GM18505 (cell line): Measurements from ENCODE around the gene TMEM198.

Source experiments
- ATAC-seq: cut with Tn5 transposase; IDR thresholded peaks from one replicate; pipeline ENCODE4 v1.9.1; 2021; ENCODE audit not compliant: unreplicated experiment
- POLR2A ChIP-seq: IDR thresholded peaks from 4 replicates; pipeline ENCODE4 v1.6.1; 2011; ENCODE audit warnings: borderline replicate concordance; ENCODE audit not compliant: insufficient read depth, insufficient read length; ENCODE audit errors: extremely low read depth

TMEM198 gene

DNA sequence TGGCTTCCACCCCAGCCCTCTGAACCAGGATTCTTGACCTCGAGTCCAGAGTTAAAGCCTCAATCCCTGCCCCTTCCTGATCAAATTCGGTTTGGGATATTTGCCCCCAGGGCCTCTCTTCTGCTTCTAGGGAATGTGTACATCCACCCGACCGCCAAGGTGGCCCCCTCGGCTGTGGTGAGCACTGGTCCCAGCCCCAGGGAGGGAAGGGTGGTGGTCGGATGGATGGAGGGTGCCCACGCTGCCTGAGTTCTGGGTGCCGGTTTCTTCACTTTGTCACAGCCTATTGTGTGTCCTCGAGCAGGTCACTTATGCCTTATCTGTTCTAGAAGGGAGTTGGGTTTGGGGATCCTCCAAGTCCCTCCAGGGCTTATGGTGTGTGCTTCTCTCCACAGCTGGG is 38.2 kb upstream of the TMEM198 start:
- no peak for ATAC-seq
- TF ChIP-seq POLR2A, result no peak

DNA sequence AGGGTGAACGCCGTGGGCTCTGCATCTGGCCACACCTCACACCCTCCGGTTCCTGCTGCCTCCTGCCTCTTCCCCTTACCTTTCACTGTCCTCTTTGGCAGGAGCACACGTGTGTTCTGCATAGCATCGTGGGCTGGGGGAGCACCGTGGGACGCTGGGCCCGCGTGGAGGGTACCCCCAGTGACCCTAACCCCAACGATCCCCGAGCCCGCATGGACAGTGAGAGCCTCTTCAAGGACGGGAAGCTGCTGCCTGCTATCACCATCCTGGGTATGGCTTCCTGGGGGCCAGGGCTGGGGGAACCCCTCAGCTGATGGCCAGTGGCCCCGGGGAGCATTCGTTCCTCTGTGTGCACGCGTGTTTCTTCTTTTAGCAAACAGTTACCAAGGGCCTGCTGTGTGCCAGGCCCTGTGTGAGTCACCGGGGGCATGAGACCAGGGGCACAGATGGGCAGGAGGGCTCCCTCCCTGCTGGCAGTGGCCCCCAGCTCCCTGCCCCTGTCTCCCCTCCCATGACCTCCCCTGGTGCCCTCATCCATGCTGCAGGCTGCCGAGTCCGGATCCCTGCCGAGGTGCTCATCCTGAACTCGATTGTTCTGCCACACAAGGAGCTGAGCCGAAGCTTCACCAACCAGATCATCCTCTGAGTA is 37.6 kb upstream of the TMEM198 start:
- ATAC-seq, result no peak
- TF ChIP-seq POLR2A, result no peak

DNA sequence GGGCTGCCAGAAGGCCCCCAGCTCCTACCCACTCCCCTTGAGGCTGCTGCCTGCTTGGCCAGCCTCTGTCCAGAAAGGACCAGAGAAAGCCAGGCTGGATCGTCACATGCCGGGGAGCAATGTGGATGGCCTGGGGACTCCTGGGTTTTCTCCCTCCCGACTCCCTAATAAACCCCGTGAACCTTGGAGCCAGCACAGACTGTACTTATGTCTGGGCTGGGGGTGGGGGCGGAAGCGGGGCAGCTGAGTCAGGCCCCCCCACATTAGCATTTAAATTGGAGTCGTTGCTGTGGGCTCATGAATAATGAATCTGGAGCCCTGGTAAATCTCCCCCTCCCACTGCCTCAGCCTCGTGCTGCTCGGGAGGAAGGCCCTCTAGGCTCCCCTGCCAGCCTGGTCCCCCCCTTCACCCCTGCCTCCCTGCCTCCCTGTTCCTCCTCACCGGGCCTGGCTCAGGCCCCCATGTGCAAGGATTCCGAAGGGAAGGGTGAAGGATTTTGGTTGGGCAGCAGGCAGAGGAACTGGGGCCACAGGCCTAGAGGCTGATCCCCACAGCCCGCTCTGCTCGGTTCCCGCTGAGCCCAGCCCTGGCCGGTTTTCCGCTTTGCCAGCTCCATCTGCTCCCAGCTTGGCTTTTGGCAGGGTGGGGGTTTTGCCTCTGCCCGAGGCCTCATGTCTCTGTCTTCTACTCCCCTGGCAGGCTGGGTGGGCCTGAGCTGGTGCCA is 36.9 kb upstream of the TMEM198 start:
- no peak for ATAC-seq

DNA sequence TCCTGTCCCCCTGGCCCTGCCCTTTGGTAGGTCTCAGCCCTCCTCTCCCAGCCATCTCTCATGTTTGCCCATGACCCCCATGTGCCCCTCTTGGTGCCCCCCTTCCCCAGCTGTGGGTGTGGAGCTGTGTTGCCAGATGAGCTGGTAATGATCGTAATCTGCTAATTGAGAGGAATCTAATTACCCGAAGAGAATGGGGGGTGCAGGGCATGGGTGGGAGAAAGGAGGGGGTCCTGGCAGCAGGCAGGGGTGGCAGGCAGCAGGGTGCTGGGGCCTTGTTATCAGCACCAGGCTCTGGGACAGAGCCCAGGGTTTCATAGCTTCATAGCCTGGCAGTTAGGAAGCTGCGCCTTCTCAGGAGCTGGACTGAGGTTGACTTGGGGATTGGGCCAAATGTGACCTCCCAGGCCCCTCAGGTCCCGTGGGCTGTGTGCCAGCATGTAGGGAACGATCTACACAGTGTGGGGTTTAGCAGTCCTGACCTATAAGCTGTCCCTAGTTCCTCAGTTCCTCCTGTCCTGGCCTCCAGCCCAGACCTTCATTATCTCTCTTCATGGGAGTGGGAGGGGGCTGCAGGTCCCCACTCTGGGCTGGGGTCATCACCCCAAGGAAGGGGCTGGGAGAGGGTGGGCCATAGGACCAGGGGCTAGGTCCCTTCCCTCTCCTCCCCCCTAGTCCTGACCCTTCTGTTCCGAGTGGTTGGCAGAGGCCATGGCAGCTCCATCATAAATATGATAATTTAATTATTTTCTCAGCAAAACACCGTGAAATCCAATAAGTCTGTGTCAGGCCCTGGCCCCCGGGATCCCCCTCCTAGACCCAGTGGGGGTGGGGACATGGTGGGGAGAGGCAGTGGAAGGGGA is 36.0 kb upstream of the TMEM198 start:
- no peak for ATAC-seq
- no peak for TF ChIP-seq POLR2A

More for the DNA sequence above, 36.9 kb upstream of the TMEM198 start:
- no peak for TF ChIP-seq POLR2A

DNA sequence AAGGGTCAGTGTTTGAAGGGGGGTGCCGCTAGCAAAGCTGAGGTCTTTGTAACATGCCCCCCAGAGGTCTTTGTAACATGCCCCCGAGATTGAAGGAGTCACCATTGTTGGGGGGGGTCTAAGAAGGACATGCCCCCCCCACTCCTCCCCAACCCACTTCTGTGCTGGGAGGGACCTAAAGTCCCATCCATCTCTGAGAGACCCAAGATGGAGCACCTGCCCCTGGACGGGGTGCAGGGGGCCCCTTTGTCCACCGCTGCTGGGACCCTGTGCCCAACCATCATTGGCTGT is 35.4 kb upstream of the TMEM198 start:
- TF ChIP-seq POLR2A, result no peak

DNA sequence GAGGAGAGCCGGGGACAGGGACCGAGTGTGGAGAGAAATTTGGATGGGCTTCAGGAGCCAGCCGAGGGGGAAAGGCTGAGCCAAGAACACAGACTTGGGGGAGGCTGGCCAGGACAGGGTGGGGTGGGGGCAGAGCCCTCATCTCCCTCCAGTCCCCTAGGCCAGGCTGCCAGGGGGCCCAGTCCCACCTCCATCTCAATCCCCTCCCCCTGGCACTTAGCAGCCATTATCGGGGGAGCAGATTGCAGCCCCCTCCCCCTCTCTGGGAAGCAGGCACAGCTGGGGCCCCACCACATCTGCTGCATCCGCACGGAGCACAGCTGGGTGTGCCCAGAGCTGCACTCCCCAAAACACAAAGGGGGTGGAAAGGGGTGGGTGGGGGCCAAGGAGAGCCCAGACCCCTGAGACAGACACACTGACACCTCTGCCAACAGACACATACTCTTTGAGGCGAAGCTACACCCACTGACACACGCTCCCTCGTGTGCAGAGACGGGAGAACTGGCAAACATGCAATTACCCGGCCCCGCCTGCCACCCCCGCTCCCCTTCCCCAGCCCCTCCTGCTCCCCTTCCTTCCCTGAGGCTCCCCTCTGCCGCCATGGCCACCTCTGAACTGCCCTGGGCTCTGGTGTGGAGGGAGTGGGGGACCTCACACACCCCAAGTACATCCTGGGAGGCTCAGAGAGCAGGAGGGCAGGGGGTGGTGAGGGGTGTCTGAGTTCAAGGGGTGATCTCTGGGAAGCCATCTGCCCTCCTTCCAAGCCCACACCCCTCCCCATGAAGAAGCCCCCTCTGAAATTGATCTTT is 34.7 kb upstream of the TMEM198 start:
- TF ChIP-seq POLR2A, result no peak
- ATAC-seq, result no peak

More for the DNA sequence above, 35.4 kb upstream of the TMEM198 start:
- no peak for ATAC-seq

DNA sequence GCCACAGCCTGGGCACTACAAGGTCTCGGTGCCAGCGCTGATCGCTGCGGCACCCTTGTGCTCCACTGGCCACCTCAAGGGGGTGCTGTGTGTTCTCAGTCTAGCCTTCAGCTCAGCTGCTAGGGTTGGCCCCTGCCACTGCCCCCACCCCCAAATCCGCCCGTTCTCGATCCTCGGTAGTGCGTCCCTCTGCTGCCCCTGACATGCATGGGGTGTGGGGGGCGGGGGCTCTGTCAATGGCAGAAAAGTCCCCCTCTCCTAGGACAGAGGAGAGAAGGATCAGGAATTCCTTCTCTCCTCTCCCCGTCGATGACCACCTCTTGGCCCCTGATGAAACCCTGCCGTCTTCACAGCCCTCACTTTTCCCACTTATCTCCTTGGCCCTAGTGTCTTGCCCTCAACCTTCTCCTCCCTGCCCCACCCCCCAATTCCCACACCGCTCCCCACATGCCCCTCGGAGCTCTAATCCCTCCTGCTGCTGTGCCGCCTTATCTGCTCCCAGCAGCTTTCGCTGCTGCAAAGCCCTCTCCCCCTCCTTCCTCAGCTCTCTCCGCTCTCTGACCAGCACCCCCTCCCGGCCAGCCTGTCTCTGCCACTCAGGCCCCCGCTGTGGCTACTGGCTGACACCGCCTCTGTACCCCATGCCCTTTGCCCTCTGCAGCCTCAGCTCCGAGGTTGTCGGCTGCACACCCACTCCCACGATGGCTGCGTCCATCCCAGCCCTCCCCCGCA is 33.9 kb upstream of the TMEM198 start:
- ATAC-seq, result no peak

DNA sequence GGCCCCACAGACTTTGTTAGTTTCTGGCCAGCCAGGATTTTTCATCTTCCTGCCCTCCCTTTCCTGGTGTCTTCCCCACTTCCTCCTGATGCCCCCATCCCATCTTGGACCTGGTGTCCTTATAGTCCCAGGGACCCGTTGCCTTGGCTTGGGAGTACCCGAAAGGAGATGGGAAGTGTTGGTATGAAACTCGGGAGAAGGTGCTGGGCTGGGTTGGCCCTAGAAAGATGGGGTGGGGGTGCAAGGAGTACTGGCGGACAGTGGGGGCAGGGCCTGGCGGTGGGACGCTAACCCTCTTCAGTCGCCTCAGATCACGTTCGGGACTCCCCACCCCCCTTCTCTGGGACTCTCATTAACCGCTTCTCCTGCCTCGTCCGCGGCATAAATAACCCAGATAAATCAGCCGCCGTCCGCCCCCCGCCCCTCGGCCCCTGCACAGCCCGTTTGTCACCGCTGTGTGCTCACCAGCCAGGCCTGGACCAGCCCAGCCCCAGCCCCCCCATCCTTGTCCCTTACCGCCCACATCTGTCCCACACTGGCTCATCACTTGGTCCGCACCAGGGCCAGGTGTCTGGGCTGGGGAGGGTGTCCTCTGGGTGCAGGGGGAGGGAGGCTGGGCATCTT is 33.2 kb upstream of the TMEM198 start:
- no peak for TF ChIP-seq POLR2A
- no peak for ATAC-seq

More for the DNA sequence above, 33.9 kb upstream of the TMEM198 start:
- TF ChIP-seq POLR2A, result no peak

DNA sequence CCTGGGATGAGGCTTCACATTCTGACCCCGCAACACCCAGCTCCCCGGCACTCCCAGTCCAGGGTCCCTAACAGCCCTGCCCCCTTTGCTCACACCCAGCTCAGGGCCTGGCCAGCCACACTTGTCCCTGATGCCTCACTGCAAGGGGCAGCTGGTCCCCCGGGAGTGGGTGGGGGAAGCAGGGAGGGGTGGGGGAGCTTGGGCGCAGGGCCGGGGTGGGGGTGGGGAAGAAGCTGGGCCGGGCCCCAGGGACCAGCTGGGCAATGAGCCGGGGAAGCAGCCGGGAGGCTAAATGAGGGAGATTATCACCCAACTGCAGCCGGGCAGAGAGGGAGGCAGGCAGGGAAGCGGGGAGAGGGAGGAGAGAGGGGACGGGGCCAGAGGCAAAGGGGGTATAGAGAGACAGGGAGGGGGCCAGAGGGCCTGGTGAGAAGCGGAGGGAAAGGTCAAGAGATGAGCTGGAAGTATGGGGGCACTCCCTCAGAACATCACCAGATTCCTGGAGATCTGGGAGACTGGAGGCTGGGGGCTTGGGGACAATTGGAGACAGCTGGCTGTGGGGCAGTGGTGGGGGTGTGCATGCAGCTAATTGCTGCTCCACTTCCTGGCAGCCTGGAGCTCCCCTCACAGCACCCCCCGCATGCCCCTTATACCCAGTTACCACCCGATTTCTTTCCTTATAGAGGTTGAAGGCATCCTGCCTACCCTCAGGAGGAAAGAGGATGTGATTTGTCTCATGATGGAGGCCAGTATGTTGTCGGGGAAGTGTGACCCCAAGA is 32.1 kb upstream of the TMEM198 start:
- ATAC-seq, result no peak
- TF ChIP-seq POLR2A, result no peak

DNA sequence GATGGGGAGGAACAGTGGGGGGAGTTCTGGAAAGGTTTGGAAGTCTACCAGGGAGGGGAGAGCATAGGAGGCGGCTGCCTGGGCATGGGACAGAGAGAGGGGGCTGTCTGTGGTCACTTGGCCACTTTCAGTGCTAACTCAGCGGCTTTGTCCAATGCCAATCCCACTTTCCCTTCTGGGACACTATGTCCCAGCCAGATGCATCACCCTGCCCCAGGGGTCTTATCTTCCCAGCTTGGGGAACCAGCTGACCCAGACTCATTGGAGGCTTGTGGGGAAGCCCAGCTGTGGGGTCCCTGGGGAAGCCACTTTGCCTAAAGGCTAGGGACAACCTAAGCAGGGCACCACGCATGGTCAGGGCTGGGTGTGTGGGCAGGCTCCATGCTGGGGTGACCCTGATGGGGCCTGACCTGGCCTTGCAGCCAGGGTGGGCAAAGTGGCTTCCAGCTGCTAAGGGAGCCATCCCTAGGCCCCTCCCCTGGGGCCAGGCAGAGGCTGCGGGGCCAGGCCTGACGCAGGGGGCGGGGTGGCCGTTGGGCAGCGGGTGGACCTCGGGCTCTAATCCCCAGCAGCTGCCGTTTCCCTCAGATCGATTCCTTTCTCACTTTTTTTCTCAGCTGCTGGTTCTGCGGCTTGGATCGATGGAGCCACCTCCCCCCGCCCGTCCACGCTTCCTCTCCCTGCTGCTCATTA is 31.2 kb upstream of the TMEM198 start:
- TF ChIP-seq POLR2A, result no peak

DNA sequence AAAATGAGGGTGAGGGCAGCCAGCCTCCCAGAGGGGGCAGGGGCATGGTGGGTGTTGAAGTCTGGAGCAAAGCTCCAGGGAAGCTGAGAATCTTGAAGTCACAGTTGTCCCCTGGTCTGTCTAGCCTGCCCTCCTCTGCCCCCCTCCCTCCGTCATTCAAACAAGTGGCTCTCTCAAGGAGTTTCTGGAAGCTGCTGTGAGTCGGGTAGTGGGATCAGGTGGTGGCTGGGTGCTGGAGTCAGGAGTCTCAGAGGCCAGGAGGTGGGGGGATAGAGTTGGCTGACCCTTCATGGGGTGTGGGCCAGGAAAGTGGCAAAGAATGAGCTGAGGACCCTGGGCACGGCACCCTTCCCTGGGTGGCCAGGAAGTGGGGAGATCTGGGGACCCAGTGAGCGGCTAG is 30.0 kb upstream of the TMEM198 start:
- TF ChIP-seq POLR2A, result no peak
- ATAC-seq, result no peak

More for the DNA sequence above, 31.2 kb upstream of the TMEM198 start:
- no peak for ATAC-seq
